NCI-H2107 treated with DMSO at 0.1 percent for 48 hours (cell line): ENCODE data around the gene LGALS7B.
"Not testable (repeated sequence)": the region's sequence is repeated elsewhere in the genome, so short reads cannot be mapped to it uniquely, and the experiment has no call there.

ENCODE experiments used
- DNase-seq: peaks from one replicate; lab custom pipeline; 2025; ENCODE audit not compliant: unreplicated experiment; lab: John Stamatoyannopoulos, UW

Gene LGALS7B

GRCh38 chr19:38793671-38794070 is 4.7 kb downstream of the LGALS7B start:
- DNase-seq, result no peak

DNA sequence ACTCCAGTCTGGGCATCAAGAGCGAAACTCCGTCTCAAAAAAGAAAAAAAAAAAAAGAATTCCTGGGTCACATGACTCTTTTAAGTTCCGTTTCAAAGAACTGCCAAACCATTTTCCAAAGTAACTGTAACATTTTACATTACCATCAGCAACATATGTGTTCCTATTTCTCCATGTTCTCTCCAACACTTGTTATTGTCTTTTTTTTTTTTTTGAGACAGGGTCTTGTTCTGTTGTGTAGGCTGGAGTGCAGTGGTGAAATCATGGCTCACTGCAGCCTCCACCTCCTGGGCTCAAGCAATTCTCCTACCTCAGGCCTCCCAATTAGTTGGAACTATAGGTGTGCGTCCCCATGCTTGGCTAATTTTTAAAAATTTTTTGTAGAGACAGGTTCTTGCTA is 6.5 kb downstream of the LGALS7B start:
- DNase-seq, result no peak

DNA sequence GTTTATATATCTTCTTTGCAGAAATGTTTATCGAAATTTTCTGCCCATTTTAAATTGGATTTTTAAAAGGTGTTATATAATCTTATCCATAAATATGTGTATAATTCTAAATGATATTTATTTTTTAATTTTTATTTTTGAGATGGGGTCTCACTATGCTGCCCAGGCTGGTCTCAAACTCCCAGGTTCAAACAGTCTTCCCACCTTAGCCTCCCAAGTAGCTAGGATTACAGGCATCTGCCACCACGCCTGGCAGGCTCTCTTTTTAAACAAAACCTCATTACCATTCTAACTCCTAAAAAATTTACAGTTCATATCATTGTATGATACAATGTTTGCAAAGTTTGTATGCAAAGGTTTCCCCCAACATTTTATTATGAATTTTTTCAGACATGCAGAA is 7.2 kb downstream of the LGALS7B start:
- DNase-seq, result no peak

GRCh38 chr19:38797781-38798180 is 8.8 kb downstream of the LGALS7B start:
- DNase-seq, result not testable (repeated sequence)

GRCh38 chr19:38799104-38799503 is 10.1 kb downstream of the LGALS7B start:
- DNase-seq, result no peak

DNA sequence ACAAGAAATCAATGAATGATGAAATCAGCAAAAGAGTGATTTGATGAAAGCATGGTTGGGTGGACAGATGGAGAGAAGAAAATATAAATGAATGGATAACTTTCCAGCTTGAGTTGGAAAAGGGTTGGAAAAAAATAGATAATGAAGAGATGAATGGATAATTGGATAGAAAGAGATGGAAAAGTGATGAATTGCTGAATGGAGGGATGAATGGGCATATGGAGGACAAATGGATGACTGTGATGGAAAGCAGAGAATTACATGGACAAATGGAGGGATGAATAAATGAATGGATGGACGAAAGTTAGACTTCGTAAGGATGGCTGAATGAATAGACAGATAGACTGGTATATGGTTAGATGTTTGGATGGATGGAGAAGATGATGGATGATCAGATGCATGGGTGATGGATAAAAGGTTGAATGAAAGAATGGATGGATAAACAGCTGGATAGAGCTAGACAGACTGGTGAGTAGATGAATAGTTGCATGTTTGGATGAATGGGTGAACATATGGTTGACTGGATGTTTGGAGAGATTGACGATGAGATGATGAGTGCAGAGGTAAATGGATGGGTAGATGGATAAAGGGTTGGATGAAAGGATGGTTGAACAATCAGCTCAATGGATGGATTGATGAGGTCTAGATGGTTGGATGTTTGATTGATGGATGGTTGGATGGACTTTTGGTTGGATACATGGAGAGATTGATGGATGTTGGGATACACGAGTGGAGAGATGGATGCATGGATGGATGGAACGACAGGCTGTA is 11.8 kb downstream of the LGALS7B start:
- DNase-seq, result no peak

DNA sequence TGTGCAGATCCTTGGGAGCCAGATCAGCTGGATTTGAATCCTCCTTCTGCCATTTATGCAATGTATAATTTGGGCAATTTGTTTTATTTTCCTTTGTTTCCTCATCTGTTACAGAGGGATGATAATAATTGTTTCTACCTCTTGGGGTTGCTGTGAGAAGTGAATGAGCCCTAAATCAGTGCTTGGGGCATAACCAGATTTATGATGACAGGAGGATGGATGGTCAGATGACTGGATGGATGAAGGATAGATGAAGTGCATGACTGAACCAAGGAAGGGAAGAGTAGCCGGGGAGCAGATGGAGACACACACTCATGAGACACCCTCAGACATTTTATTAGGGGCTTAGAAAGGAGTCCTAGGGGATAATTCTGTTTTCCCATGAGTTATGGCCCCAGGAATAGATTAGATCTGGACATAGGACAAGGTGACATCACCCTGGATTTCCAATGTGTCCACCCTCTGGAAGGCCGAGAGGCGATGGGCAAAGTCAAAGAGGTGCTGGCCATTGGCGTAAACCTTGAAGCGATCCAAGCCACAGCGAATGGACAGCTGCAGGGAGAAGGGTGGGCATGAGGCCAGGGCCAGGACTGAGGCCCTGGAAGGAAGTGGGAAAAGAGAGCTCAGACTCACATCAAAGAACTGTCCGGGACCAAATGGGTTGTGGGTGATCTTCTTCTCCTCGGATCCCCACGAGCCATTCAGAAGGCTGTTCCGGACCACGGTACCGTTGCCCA is 12.5 kb downstream of the LGALS7B start:
- DNase-seq, result no peak

DNA sequence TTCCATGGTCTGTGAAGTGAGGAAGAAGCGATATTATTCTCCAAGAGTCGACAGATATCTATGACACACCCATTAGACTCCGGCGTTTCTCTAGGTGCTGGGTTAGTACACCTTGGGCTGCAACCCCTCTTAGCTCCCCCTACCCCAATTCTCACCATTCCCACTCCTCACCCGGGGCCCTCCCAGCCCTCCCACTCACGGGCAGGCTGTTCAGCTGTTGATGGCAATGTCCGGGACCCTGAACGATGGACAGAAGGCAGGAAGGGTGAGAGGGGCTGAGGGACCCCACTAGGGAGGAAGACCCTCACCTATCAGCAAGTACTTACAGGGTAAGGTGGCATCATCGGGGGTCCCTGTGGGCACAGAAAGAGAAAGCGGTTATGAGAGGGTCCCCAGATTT is 14.5 kb downstream of the LGALS7B start:
- DNase-seq, result no peak

- no peak for DNase-seq
Observed at GRCh38 chr19:38805180-38805579, 16.2 kb downstream of the LGALS7B start.

GRCh38 chr19:38806371-38806770 is 17.4 kb downstream of the LGALS7B start:
- DNase-seq, result no peak

- not testable (repeated sequence) for DNase-seq
Observed at GRCh38 chr19:38807374-38808098, 18.5 kb downstream of the LGALS7B start.

DNA sequence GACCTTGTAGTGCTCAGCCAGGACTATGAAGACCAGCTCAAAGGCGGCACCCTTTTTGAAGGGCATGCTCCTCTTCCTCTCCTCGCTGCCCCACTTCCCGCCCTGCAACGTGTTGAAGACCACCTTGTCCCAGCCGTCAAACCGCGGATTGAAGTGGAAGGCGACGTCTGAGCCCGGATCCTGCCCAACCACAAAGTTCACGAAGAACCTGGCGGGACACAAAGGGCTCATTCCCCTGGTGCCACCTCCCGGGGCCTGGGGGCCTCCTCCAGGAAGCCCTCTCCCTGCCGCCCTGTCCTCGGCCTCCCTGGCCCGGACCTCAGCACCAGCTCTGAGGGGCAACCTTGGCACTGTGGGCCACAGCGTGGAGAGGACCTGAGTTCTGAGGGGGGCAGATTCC is 19.7 kb downstream of the LGALS7B start:
- DNase-seq, result no peak

GRCh38 chr19:38809592-38810252 is 20.7 kb downstream of the LGALS7B start:
- DNase-seq, result no peak

DNA sequence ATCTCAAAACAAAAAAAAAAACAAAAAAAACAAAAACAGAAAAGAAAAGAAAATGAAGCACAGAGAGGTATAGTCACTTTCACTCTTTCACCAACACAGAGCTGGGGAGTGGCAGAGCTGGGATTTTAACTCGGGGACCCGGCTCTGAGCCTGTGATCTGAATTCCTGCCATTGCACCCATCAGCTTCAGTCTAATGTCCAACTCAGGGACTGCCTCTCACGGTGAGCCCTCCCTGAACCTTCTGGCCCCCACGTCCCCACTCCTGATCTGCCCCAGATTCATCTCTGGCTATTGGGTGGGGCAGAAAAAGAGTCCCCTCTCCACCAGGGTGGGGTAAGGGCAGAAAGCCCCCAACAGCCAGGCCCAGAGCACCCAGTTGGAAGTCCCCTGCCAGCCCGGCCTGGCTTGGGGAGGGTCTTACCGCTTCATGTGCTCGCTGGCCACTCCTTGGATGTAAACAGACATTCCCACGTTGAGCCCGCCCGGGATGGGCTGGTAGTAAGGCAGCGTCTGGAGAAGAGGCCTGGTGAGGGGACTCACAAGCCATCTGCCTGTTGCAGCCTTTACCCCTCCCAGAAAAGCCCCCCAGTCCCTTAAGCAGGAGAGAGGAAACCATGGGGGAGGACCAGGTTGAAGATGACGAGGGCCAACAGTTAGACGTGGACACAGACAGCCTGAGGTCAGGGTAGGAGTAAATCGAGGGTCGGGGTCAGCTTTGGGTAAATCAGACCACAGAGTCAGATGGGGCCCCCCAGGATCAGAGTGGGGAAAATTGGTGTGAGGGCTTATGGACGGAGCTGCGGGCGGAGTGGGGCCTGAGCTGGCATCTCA is 23.2 kb downstream of the LGALS7B start:
- no peak for DNase-seq

GRCh38 chr19:38812841-38813320 is 23.9 kb downstream of the LGALS7B start, which contains the start of gene LGALS4:
LGALS4 (minus strand) TSS chr19:38812945; CDS start chr19:38812886, 59 bp downstream.
- no peak for DNase-seq

GRCh38 chr19:38813323-38813722 is 24.3 kb downstream of the LGALS7B start:
- DNase-seq, result no peak

DNA sequence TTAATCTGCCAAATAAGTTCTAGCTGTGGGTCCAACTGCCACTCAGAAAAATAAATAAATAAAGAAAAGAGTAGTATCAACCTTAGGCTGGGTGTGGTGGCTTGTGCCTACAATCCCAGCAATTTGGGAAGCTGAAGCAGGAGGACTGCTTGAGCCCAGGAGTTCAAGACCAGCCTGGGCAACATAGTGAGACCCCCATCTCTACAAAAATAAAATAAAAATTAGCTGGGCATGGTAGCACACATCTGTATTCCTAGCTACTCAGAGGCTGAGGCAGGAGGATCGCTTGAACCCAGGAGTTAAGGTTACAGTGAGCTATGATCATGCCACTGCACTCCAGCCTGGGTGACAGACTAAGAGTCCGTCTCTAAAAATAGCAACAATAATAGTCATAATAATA is 24.9 kb downstream of the LGALS7B start:
- not testable (repeated sequence) for DNase-seq

DNA sequence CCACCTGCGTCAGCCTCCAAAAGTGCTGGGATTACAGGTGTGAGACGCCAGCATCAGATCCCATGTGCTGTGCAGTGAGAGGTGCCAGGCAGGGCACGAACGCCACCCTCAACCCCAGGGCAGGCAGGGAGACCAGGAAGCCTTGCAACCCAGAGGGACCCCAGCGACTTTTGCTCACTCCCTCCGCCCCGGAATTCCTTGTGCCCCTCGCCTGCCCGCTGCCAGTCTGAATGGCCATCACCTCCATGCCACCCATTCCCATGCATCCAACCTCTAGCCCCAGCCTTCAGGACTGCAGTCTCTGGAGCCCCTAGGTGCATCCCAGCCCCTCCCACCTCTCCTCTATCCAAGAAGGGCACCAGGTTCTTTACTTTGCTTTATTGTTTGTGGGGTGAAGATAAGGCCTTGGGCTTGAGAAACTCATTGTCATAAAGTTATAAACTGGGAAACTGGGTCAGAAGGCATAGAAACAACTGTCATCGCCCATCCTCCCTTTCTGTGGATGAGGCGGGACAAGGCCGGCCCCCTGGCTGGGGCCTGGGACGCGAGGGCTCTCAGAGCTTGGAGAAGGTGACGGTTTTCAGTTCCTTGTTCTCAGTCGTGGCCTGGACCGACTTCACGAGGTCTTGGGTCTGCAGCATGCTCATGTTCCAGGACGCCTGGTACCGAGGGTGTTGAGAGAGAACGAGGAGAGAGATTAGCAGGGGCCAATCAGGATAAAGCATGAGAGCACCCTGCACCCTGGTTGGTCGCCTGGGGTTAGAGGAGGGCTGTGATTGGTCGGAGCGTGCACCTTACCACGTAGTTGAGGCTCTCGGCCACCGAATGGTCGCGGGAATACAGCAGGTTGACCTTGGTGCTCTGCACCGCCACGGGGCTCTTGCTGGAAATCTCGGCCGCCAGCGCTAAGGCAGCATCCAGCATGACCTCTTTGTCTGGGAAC is 26.3 kb downstream of the LGALS7B start:
- no peak for DNase-seq

GRCh38 chr19:38816131-38816750 is 27.2 kb downstream of the LGALS7B start:
- DNase-seq, result no peak
